Islet of Langerhans (tissue), 1 donor: ENCODE results near the gene SPINT4.
"Not testable (repeated sequence)": the region's sequence is repeated elsewhere in the genome, so short reads cannot be mapped to it uniquely, and the experiment has no call there.

ENCODE experiments used
- FAIRE-seq: peaks from one replicate; lab custom pipeline; 2011; peaks lifted over from hg19 to GRCh38; lab: Jason Lieb, UNC

The SPINT4 gene

GRCh38 chr20:45722047-45722446 is at the start of gene SPINT4:
Gene SPINT4 (plus strand): TSS chr20:45722347. CDS start chr20:45722368, 21 bp downstream.
- FAIRE-seq = no peak

GRCh38 chr20:45672765-45673164 is 49.4 kb upstream of the SPINT4 start:
- no peak for FAIRE-seq

GRCh38 chr20:45679650-45680049 is 42.5 kb upstream of the SPINT4 start:
- FAIRE-seq = no peak

GRCh38 chr20:45685896-45686295 is 36.3 kb upstream of the SPINT4 start:
- no peak for FAIRE-seq

GRCh38 chr20:45693346-45693745 is 28.8 kb upstream of the SPINT4 start:
- not testable (repeated sequence) for FAIRE-seq

- FAIRE-seq = no peak
These were observed 26.7 kb upstream of the SPINT4 start for GRCh38 chr20:45695496-45695895.

GRCh38 chr20:45701104-45701503 is 21.0 kb upstream of the SPINT4 start:
- no peak for FAIRE-seq

GRCh38 chr20:45701873-45702272 is 20.3 kb upstream of the SPINT4 start, which contains the start of gene WFDC13:
Gene WFDC13 (plus strand): TSS chr20:45702038. CDS start chr20:45702124, 86 bp downstream.
- no peak for FAIRE-seq

GRCh38 chr20:45704969-45705637 is 17.0 kb upstream of the SPINT4 start, which contains the start of gene WFDC10B:
Gene WFDC10B (minus strand): TSS chr20:45705019. CDS start chr20:45685992, 19,027 bp downstream.
- no peak for FAIRE-seq

- not testable (repeated sequence) for FAIRE-seq
These were observed 5.9 kb upstream of the SPINT4 start for GRCh38 chr20:45716141-45716688.

- no peak for FAIRE-seq
These were observed 3.0 kb downstream of the SPINT4 start for GRCh38 chr20:45725134-45725533.

- FAIRE-seq = no peak
These were observed 4.9 kb downstream of the SPINT4 start for GRCh38 chr20:45727044-45727443.

GRCh38 chr20:45732199-45732598 is 10.1 kb downstream of the SPINT4 start:
- no peak for FAIRE-seq

GRCh38 chr20:45735552-45735951 is 13.4 kb downstream of the SPINT4 start:
- FAIRE-seq = no peak

- no peak for FAIRE-seq
These were observed 13.8 kb downstream of the SPINT4 start for GRCh38 chr20:45735988-45736387.

GRCh38 chr20:45742596-45742995 is 20.4 kb downstream of the SPINT4 start:
- no peak for FAIRE-seq

GRCh38 chr20:45745015-45745414 is 22.9 kb downstream of the SPINT4 start:
- FAIRE-seq = no peak

GRCh38 chr20:45751721-45752120 is 29.6 kb downstream of the SPINT4 start:
- no peak for FAIRE-seq

- no peak for FAIRE-seq
These were observed 30.6 kb downstream of the SPINT4 start for GRCh38 chr20:45752746-45753145.

GRCh38 chr20:45758096-45758495 is 35.9 kb downstream of the SPINT4 start:
- FAIRE-seq = no peak

- not testable (repeated sequence) for FAIRE-seq
These were observed 37.8 kb downstream of the SPINT4 start for GRCh38 chr20:45759921-45760320.

- FAIRE-seq = not testable (repeated sequence)
These were observed 39.8 kb downstream of the SPINT4 start for GRCh38 chr20:45761966-45762365.

- not testable (repeated sequence) for FAIRE-seq
These were observed 42.6 kb downstream of the SPINT4 start for GRCh38 chr20:45764618-45765282.
